ENCODE measurements around the gene LRRC18. TPM values are rescaled to one million over a fixed set of nuclear protein-coding genes. Genes with fewer than 3 reads are reported as not detected.

The LRRC18 gene
- total RNA-seq, 1 experiment from 2014 or later, result not detected

GRCh38 chr10:48881937-48882336, 57.7 kb downstream of the LRRC18 start:
- Histone ChIP-seq H3K23me2 (ENCODE audit: insufficient read length, low read depth, low read length, poor library complexity, severe bottlenecking) (no peaks in the 10 kb centered on the region), H3K23ac (ENCODE audit: insufficient read length, low read depth, low read length) (no peak overlapping the region), H3K27ac (ENCODE audit: insufficient read length, low read depth, low read length) (no peak overlapping the region), H3K4me1 (ENCODE audit: insufficient read depth, low read length) (peaks cover 3% of the 10 kb centered on the region; the same call in 1 of the 2 replicates), H2BK20ac (ENCODE audit: low read depth, low read length, poor library complexity, severe bottlenecking) (no peak overlapping the region), H3K79me2 (ENCODE audit: insufficient read depth, low read length) (no peaks in the 10 kb centered on the region), H2BK5ac (ENCODE audit: insufficient read length, low read length) (no peak overlapping the region), H3T11ph (ENCODE audit: low read length) (no peak overlapping the region), H3K9ac (ENCODE audit: extremely low read depth, insufficient read length, low read length) (no peak overlapping the region), H3K4me2 (ENCODE audit: insufficient read depth, insufficient read length, low read length) (no peak overlapping the region), H3K27me3 (ENCODE audit: insufficient read depth, low read length) (no peaks in the 10 kb centered on the region; the same call in 1 of the 2 replicates), H2BK120ac (ENCODE audit: low read depth, low read length, poor library complexity, severe bottlenecking) (no peak overlapping the region), H2AK5ac (ENCODE audit: insufficient read length, low read length) (no peak overlapping the region), H2BK15ac (ENCODE audit: low read depth, low read length) (no peak overlapping the region), H4K20me1 (ENCODE audit: control insufficient read depth, insufficient read depth, insufficient read length) (no peaks in the 10 kb centered on the region), H4K8ac (replicated peaks; ENCODE audit: insufficient read length, low read depth, low read length) (no peak overlapping the region), H3K18ac (ENCODE audit: insufficient read length, low read depth, low read length) (no peak overlapping the region), H2AFZ (ENCODE audit: low read length) (no peak overlapping the region), H2BK12ac (ENCODE audit: insufficient read length, low read depth, low read length) (no peak overlapping the region), H3K4ac (ENCODE audit: low read depth, low read length) (no peak overlapping the region), H3K56ac (ENCODE audit: insufficient read length, low read depth, low read length) (no peak overlapping the region), H3K79me1 (ENCODE audit: insufficient read depth, low read depth, low read length, poor library complexity, severe bottlenecking) (no peaks in the 10 kb centered on the region), H4K91ac (ENCODE audit: insufficient read length, low read depth, low read length) (no peak overlapping the region), H4K5ac (ENCODE audit: insufficient read length, low read depth, low read length) (no peak overlapping the region), H3K14ac (ENCODE audit: insufficient read depth, low read length) (no peak overlapping the region), H3K9me3 (ENCODE audit: control insufficient read depth, low read depth, low read length) (no peaks in the 10 kb centered on the region)
- Mint-ChIP-seq H3K27ac (no peak overlapping the region), H3K4me3 (no peak overlapping the region), H3K9me3 (peaks cover 0 to 4% of the 10 kb centered on the region in 2 experiments; a peak in 2 of 5 replicates), H3K4me1 (peaks cover 3 to 9% of the 10 kb centered on the region in 2 experiments; a peak in 3 of 4 replicates), H3K27me3 (ENCODE audit: low read depth) (no peaks in the 10 kb centered on the region; the same call in 1 of the 2 replicates), H3K36me3 (ENCODE audit: insufficient read depth in 1 of 3, low read depth in 3 of 3) (no peaks in the 10 kb centered on the region; a peak in 2 of 7 replicates)
- no CpG with 5 or more reads among the region's 1 CpG for WGBS (ENCODE audit: extremely low coverage, insufficient read length, low lambda C conversion rate)
- no peak for DNase-seq
- TF ChIP-seq CTCF (conservative IDR thresholded peaks at IDR 0.05), result no peak

Measured in H9 (cell line).